DLD1 (cell line): ENCODE results near the gene MAZ.
"Not testable (repeated sequence)": the region's sequence is repeated elsewhere in the genome, so short reads cannot be mapped to it uniquely, and the experiment has no call there.

Source experiments
- in situ Hi-C: cut with HindIII; loops from 2 replicates; pipeline ENCODE4 v1.10.0; 2017; ENCODE audit warnings: low sequenced_read_pairs

MAZ gene

DNA sequence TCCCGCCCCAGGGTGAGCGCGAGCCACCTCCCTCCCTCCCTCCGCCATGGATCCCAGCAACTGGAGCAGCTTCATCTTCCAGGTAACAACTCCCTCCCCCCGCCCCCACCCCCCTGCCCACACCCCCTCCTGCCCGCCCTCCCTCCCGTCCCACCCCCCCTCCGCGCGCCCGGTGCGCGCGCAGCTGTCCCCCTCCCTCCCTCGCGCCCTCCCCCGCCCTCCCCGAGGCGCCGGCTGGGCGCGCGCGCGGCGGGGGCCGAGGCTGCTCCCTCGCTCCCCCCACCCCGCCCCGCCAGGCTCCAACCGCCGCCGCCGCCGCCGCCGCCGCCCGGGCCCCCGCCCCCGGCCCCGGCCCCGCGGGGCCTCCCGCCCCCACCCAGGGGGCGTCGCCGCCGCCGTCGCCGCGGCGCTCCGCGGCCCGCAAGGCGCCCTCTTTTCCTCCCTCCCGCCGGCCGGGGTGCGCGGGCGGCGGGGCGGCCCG, at the start of gene MAZ:
MAZ (plus strand) TSS at position 431 of the 481 bp plus-strand sequence. CDS start 173 bp downstream, outside the sequence.
- in situ Hi-C loops: no loop called here

DNA sequence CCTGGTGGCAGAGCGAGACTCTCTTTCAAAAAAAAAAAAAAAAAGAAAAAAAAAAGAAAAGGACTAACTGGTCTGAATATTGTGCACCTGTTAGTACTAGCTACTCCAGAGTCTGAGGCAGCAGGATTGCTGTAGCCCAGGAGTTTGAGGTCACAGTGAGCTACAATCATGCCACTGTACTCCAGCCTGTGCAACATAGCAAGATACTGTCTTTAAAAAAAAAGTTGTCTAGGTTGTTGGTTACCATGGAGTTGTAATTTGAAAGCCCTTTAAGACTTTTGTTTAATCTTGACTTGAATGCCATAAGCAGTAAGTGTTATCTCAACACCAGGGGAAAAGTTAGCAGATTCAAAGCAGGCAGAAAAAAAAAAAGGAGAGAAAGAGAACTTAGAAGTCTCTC, 49.7 kb upstream of the MAZ start:
- in situ Hi-C loops: no loop called here

DNA sequence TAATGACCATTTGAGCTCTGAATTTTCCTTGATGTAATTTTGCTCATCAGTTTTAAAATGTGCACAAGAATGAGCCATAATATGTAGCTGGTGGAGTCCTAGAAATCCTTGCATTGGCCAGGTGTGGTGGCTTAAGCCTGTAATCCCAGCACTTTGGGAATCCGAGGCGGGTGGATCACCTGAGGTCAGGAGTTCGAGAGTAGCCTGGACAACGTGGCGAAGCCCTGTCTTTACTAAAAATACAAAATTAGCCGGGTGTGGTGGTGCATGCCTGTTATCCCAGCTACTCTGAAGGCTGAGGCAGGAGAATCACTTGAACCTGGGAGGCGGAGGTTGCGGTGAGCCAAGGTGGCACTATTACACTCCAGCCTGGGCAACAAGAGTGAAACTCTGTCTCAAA, 49.2 kb upstream of the MAZ start:
- in situ Hi-C loops: not testable (repeated sequence)

DNA sequence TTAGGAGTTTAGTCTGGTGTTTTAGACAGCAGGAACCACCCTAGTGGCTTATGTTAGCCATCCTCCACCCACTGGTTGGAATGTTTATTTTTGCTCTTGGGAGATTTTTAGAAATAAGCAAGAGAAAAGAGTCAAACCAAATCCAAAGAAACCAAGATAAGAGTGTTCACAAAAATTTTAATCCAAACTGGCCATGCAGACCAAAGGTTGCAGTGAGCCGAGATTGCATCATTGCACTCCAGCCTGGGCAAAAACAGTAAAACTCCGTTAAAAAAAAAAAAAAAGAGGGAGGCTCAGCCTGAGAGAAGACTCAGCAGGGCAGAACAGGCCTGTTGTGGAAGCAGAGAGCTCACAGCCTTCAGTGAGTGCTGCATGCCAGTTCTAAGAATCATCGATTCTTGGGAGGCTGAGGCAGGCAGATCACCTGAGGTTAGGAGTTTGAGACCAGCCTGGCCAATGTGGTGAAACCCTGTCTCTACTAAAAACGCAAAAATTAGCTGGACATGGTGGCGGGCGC, 48.3 kb upstream of the MAZ start:
- in situ Hi-C loops: no loop called here

DNA sequence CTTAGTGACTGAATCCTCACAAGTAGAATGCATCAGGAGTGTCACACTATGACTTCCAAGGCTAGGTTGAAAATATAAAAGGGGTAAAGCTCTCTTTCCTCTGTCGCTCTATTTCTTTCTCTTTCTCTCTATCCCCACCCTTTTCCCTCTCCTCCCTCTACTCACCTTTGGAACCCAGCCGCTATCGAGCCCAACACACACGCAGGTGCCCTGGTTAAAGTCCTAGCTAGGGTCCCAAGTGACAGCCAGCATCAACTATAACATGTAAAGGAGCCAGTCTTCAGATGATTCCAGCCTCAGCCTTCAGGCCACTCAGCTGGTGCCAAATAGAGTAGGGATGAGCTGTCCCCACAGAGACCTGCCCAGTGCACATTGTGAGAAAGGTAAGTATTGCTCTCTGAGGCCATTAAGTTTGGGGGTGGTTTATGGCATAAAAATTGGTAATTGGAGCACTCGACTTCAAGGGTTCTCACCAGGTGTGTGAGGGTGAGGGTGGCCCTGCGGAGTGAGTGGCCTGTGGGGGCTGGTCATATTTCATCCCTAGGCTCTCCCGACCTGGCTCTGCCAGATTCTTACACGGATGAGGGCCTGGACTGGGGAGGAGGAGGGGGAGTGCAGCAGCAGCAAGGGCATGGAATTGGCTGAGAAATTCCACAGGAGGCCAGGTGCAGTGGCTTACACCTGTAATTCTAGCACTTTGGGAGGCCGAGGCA, 45.6 kb upstream of the MAZ start:
- in situ Hi-C loops: no loop called here

DNA sequence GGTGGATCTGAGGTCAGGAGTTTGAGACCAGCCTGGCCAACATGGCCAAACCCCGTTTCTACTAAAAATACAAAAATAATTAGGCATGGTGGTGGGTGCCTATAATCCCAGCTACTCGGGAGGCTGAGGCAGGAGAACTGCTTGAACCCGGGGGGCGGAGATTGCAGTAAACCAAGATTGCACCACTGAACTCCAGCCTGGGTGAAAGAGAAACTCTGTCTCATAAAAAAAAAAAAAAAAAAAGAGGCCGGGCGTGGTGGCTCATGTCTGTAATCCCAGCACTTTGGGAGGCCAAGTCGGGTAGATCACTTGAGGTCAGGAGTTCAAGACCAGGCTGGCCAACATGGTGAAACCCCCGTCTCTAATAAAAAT, 45.1 kb upstream of the MAZ start:
- in situ Hi-C loops: not testable (repeated sequence)

DNA sequence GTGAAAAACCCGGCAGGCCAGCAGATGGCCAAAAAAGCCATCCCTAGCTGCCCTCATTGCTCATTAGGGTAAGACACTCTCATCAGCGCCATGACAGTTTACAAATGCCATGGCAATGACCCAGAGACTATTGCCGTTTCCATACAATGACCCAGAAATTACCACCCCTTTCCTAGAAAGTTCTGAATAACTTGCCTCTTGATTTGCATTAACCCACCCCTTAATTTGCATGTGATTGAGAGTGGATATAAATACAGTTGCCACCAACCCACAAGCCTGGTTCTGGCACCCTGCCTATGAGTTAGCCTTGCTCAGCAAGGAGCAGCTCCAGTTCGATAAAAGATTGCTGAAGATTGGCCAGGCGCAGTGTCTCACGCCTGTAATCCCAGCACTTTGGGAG, 44.4 kb upstream of the MAZ start:
- in situ Hi-C loops: no loop called here

DNA sequence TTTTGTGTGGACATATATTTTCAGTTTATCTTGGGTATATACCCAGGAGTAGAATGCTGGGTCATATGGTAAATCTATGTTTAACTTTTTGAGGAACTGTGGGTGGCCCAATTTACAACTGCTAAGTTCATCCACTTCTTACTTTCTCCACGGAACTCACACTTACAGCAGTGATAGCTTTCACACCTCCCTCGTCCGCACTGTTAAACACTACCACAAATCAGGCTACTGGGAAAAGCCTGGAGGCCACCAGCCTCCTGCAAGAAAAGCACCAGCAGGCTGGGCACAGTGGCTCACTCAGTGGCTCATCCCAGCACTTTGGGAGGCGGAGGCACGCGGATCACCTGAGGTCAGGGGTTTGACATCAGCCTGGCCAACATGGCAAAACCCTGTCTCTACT, 43.0 kb upstream of the MAZ start:
- in situ Hi-C loops: no loop called here

DNA sequence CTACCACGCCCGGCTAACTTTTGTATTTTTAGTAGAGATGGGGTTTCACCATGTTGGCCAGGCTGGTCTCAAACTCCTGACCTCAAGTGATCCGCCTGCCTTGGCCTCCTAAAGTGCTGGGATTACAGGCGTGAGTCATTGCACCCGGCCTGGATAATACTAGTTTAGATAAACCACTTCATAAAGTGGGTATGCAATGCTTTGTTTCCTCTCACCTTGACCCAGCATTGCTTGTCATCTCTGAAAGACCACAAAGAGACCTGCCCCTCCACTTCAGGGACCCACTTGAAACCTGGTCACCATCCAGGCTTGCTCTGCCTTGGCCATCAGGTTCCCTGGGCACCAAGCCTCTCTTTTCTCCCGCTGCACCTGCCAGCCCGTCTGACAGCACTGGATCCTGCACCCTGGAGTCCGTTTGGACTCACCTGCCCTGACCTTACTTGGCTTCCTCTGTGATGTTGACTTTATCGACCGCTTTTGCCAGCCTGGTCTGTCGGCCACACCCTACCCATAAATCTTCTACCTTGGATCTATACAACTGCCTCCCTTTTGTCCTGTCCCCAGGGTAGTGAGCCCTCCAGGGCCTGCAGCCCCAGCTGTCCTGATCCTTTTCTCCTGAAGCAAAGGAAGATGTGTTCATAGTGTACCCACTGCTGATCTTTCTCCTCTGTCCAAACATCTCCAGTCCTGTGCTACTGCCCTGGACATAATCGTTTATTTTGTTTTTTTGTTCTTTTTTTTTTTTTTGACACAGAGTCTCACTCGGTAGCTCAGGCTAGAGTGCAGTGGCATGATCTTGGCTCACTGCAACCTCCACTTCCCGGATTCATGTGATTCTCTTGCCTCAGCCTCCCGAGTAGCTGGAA, 40.9 kb upstream of the MAZ start:
- in situ Hi-C loops: no loop called here

DNA sequence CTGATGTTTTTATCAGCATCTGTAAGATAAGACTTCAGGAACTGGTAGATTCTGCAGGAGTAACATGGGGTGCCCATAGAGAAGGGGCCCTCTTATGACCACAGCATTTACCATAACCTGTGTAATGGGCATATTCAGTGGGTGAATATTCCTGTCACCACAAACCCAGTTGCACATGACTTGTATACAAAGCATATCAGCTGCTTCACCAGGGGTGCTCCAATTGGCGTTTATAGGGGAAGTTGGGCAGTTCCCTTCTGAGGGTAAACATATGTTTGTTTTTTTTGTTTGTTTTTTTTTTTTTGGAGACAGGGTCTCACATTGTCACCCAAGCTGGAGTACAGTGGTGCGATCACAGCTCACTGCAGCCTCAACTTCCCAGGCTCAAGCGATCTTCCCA, 39.8 kb upstream of the MAZ start:
- in situ Hi-C loops: no loop called here

DNA sequence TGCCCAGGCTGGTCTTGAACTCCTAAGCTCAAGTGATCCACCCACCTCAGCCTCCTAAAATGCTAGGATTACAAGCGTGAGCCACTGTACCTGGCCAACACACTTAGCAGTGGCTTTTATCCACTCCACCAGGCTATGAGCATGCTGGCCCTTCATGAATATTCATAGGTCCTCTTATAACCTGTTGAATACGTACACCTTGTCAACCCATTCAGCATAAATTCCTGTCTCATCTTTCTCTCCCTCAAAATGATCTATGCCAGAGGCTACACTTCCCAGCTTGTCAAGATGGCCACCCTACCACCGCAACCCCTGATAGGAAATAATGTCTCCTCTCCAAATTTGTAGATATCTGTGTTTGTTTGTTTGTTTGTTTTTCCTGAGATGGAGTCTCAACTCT, 39.3 kb upstream of the MAZ start:
- in situ Hi-C loops: no loop called here

DNA sequence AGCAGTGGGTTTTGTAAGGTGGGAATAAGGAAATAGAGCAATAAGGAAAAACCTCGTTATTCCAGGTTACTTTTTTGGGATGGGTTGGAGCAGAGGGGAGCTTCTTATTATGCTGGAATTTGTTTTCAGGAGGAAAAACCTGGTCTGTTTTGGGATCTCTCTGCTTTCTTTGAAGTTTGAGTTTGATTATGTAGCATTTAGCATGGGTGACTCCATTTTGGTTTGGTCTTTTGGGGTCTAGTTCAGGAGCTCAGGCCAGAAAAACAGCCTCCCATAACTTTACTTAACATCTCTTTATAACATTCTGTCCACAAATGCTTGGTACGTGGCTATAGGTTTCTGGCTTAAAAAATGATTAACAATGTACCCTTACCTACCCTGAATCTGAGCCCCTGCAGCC, 36.8 kb upstream of the MAZ start:
- in situ Hi-C loops: no loop called here

DNA sequence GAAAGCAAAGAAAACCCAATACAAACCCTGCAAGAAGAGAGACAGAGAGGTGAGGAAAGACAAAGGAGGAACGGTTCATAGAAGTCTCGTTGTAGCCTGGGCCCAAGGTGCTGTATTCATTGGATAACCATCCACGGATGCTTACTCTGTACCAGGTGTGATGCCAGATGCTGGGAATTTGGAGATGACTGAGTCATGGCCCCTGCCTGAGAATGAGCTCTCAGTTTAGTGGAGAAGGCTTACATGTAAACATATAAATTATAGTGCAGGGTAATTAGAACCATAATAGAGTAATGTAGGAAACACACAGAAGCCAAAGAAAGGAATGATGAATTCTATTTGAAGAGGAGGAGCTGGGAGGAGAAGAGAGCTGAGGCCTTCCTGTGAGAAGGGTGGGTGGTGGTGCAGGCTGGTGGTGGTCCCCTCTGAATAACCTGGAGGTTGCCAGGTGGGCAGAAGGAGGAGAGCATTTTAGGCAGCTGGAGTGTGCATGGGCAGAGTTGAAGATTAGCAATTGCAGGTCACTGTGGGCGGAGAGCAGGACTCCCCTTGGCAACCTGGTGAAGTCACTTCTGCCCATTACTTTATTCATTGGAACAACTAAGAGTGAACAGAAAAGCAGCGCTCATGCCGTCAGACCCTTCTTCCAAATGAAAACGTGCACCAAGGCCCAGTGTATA, 35.9 kb upstream of the MAZ start:
- in situ Hi-C loops: no loop called here

DNA sequence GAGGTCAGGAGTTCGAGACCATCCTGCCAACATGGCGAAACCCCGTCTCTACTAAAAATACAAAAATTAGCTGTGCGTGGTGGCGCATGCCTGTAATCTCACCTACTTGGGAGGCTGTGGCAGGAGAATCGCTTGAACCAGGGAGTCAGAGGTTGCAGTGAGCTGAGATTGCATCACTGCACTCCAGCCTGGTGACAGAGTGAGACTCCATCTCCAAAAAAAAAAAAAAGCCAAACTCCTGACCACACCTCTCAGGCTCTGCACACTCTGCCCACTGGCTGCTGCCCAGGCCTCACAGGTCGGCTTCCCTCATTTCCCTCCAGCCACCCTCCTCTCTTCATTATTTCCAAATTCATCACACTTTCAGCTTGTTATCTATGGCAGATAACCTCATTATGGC, 34.0 kb upstream of the MAZ start:
- in situ Hi-C loops: not testable (repeated sequence)

DNA sequence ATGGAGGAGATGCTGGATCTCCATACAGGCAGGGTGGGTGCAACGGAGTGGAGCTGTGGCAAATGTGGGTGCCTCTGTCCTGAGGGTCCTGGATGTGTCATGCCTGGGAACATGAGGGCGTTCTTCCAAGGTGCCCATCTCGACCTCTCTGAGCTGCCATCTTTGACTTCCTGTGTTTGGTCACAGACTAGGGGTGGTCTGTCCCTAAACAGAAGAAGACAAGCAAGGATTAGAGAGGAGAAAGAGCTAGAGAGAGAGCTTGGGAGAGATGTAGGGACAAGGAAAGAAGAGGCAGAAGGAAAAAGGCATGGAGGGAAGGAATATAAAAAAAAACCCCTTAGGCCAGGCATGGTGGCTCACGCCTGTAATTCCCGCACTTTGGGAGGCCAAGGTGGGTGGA, 31.6 kb upstream of the MAZ start:
- in situ Hi-C loops: no loop called here

DNA sequence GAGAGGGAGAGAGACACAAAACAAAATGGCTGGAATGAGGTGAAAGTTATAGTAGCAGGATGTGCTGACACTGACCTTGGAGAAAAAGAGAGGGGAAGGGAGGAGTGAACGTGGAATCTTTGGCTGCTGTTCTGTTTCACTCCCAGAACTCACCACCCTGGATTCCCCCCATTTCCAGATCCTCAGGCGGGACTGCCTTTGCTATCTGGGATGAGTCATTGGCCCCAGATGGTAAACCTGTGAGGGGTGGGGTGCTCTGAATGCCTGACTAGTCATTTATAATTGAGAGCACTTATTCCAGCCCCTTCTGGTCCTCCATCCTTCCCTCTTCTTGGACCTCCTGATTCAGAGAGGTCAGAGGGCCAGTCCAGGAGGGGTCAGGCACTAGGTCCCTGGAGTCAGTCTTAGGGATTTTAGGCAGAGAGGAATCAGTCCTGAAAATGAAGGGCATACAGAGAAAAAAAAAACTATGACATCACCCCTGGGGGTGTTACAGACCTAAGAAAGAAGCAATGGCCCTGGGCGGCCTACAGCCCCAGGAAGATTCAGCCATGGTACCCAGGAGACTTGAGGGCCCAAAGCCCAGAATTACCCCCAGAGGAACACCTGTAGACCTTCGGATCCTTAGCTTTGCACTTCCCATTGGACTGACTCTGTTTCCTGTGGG, 30.5 kb upstream of the MAZ start:
- in situ Hi-C loops: no loop called here

DNA sequence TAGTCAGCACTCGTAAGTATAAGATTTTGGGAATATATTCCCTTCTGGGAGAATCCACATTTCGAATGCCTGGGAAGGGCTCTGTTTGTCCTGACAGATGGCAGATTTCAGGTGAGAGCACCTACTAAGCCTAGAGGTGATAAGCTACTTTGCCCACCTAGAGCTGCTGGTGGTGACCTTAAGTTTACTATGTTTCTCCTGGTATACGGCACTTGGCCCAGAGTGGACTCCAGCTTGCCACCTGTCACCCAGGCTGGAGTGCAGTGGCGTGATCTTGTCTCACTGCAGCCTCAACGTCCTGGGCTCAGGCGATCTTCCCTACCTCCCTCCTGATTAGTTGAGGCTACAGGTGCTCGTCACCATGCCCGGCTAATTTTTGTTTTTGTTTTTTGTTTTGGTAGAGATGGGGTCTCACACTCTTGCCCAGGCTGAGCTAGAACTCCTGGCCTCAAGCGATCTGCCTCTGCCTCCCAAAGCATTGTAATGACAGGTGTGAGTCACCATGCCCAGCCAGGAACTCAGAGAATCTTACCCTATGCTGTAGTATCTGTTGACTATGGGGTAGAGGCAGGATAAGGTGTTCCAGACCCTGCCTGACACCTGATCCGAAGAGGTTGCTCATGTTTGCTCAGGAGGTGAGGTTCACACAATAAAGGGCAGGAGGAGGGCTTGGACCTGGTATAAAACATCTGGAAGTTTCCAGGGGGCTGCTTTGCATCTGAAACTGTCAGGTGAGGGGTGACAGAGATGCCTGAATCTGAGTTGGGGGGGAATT, 28.6 kb upstream of the MAZ start, which contains the start of gene ZG16:
ZG16 (plus strand) TSS at position 681 of the 775 bp plus-strand sequence. CDS start 1,011 bp downstream, outside the sequence.
- in situ Hi-C loops: no loop called here

DNA sequence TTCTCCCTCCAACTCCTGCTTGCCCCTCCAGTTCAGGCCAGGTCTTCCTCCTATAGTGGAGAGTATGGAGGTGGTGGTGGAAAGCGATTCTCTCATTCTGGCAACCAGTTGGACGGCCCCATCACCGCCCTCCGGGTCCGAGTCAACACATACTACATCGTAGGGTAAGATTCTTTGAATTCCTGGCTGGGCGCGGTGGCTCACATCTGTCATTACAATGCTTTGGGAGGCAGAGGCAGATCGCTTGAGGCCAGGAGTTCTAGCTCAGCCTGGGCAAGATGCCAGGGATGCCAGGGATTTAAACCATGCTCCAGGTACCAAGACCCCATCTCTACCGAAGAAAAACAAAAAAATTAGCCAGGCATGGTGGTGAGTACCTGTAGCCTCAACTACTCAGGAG, 26.9 kb upstream of the MAZ start:
- in situ Hi-C loops: no loop called here

DNA sequence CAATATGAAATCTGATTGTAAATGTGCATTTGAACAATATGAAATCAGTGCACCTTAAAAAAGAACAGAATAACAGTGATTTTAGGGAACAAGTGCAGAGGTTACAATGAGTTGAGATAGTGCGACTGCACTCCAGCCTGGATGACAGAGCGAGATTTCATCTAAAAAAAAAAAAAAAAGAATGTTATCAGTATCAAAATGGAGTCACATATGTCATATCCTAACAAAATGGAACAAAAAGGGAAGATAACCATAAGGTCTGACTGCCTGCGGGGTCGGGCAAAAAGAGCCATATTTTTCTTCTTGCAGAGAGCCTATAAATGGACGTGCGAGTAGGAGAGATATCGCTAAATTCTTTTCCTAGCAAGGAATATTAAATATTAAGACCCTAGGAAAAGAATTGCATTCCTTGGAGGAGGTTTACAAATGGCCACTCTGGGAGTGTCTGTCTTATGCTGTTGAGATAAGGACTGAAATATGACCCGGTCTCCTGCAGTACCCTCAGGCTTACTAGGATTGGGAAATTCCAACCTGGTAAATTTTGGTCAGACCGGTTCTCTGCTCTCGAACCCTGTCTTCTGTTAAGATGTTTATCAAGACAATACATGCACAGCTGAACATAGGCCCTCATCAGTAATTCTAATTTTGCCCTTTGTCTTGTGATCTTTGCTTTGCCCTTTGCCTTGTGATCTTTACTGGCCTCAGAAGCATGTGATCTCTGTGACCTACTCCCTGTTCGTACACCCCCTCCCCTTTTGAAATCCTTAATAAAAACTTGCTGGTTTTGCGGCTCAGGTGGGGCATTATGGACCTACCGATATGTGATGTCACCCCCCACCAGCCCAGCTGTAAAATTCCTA, 23.0 kb upstream of the MAZ start:
- in situ Hi-C loops: not testable (repeated sequence)
